Bronchial epithelial cell (primary cell): Measurements from ENCODE around the gene RNF152. TPM values are rescaled to one million over a fixed set of nuclear protein-coding genes. Genes with fewer than 3 reads are reported as not detected.

Experiments used
- DNase-seq: peaks from one replicate; pipeline ENCODE4 v3.0.0-alpha.2; 2010; ENCODE audit warnings: low read depth
- FAIRE-seq: peaks from 2 replicates; lab custom pipeline; 2011; peaks lifted over from hg19 to GRCh38; lab: Jason Lieb, UNC
- H3K27me3 ChIP-seq: 2 replicates; pipeline ENCODE4 v1.5.1; 2011; ENCODE audit warnings: low read length; ENCODE audit not compliant: control insufficient read depth, insufficient read depth
- H3K36me3 ChIP-seq: 2 replicates; pipeline ENCODE4 v1.5.1; 2011; ENCODE audit warnings: low read length; ENCODE audit not compliant: control insufficient read depth, insufficient read depth
- H3K4me3 ChIP-seq: 2 replicates; pipeline ENCODE4 v1.5.1; 2011; ENCODE audit warnings: mild to moderate bottlenecking, low read depth, low read length, control low read depth
- total RNA-seq: library from RNA; depleted of rRNA; stranded (reverse); fragments of >200 nt; gene quantifications from 2 replicates; pipeline ENCODE4 v1.2.1, GENCODE V29; 2014
- TF ChIP-seq, protein P1 (sequence below): IDR thresholded peaks from 2 replicates; pipeline ENCODE4 v1.5.1; 2011; ENCODE audit warnings: mild to moderate bottlenecking, moderate library complexity, low read length, control low read depth, inconsistent platforms; ENCODE audit not compliant: insufficient read depth, severe bottlenecking

Gene RNF152
- total RNA-seq, 1 donor from 2014 or later = 31.9 TPM

DNA sequence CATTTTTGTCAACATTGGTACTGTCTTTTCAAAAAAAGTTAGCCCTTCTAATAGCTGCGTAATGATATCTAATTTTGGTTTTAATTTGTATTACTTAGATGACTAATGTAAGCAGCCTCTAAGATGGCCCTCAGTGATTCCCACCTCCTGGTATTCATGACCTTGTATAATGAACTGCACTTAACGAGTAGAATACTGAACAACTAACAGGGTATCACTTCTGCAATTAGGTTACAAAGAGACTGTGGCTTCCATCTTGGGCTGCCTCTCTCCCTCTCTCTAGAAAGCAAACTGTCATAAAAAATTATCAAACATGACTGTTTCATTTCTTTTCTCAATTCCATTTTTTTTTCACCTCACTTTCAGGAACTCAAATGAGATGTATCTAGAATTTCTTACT lies 120.9 kb downstream of the RNF152 start:
- Histone ChIP-seq H3K4me3 (no peak overlapping the region), H3K36me3 (no peaks in the 10 kb centered on the region), H3K27me3 (no peaks in the 10 kb centered on the region)
- FAIRE-seq (no peak), DNase-seq (no peak)
- TF ChIP-seq, protein P1, sequence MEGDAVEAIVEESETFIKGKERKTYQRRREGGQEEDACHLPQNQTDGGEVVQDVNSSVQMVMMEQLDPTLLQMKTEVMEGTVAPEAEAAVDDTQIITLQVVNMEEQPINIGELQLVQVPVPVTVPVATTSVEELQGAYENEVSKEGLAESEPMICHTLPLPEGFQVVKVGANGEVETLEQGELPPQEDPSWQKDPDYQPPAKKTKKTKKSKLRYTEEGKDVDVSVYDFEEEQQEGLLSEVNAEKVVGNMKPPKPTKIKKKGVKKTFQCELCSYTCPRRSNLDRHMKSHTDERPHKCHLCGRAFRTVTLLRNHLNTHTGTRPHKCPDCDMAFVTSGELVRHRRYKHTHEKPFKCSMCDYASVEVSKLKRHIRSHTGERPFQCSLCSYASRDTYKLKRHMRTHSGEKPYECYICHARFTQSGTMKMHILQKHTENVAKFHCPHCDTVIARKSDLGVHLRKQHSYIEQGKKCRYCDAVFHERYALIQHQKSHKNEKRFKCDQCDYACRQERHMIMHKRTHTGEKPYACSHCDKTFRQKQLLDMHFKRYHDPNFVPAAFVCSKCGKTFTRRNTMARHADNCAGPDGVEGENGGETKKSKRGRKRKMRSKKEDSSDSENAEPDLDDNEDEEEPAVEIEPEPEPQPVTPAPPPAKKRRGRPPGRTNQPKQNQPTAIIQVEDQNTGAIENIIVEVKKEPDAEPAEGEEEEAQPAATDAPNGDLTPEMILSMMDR = no peak

DNA sequence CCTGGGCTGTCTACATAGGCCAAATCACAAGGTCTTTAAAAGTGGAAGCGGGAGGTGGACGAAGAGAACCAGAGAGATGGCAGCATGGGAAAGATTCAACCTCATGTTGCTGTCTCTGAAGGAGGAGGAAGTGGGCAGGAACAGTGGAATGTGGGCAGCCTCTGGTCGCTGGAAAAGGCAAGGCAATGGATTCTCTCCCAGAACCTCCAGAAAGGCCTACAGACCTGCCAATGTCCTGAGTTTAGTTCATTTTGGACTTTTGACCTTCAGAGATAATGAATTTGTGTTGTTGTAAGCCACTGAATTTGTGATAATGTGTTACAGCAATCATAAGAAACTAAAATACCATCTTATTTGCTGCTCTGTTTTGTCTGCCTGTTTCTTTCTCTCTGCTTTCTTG lies 122.5 kb downstream of the RNF152 start:
- Histone ChIP-seq H3K4me3 (no peak overlapping the region), H3K36me3 (no peaks in the 10 kb centered on the region), H3K27me3 (no peaks in the 10 kb centered on the region)
- TF ChIP-seq, protein P1 = no peak
- FAIRE-seq (no peak), DNase-seq (no peak)

DNA sequence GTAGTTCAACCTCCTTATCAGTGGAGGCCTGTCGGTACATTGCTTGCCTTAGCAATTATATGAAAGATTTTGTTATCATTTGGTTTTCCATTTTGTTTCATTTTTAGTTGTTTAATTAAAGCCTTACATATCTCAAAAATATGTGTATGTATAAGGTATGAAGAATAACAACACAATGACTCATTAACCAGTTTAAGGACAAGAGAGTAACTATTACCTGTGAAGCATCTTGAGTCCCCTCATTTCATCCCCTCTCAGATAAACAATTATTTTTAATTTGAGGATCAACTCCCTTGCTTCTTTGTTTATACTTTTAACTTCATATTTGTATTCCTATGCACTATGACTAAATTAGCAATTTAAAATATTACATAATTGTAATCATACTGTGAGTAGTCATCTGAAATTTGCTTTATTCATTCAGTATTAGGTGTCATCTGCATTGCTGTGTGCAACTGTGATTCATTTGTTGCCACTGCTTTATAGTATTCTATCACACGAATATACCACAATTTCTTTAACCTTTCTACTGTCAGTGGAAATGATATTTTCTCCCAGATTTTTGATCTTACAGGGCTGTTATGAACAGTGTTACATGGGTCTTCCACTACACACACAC lies 126.4 kb downstream of the RNF152 start:
- no peaks in the 10 kb centered on the region for H3K36me3 ChIP-seq

DNA sequence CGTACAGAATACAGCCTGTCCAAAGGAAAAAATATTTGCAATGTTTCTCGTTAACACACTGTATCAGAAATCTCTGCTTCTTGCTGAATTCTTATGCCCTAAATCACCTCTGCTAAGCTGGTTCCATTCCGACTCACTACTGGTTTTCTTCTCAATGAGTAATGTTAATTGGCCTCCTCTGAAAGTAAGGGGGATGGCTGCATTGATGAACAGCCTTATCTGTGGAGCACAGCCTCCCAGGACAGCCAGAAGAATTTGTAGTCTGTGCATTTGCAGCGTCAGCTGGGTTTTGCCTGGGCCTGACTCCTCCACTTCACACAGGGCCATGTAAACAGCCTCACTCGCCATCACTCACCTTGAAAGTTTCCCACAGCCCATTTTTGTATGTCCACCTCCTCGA lies 127.7 kb downstream of the RNF152 start:
- TF ChIP-seq, protein P1 = no peak
- H3K27me3 ChIP-seq = no peaks in the 10 kb centered on the region
- DNase-seq = peak; percentile 80
- no peaks in the 10 kb centered on the region for H3K36me3 ChIP-seq
- no peak overlapping the region for H3K4me3 ChIP-seq
- FAIRE-seq = no peak

More for the DNA sequence above, 126.4 kb downstream of the RNF152 start:
- no peaks in the 10 kb centered on the region for H3K27me3 ChIP-seq
- TF ChIP-seq, protein P1 = no peak
- DNase-seq (peak; percentile 62), FAIRE-seq (no peak)
- no peak overlapping the region for H3K4me3 ChIP-seq

DNA sequence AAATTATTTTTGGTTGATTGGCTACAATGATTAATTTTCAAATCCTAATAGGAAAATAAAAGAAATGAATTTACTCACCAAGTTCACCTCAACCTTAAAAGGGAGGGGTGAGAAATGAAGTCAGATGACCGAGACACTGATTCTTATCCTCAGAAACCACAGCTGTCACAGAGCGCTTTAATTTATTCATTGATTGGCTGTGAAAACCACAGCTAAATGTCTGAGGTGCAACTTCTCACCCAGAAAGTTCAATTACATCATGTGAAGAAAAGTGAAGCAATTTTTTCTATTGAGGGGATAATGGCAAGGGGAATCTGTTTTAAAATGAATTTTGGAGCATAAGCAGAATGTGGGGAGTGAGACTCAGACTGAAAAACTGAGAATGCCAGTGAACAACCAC lies 128.4 kb downstream of the RNF152 start:
- DNase-seq (no peak), FAIRE-seq (no peak)
- H3K4me3 ChIP-seq = no peak overlapping the region
- H3K36me3 ChIP-seq = no peaks in the 10 kb centered on the region
- H3K27me3 ChIP-seq = no peaks in the 10 kb centered on the region
- TF ChIP-seq, protein P1 = no peak

DNA sequence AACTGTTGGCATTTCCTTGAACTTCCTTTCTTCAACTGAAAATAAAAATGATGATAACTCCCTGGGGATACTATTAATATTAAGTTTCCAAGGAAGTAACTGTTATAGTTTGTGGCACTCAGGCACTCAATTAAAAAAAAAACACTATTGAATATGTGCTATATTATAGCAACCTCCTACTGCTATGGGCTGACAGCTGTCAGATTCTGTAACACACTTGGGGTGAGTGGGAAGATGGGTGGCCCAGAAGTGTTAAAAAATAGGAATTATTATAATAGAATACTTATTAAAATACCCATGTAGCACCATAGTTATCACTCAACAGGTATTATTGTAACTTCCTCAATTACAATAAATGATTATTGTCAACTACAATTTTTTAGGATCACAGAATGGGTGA lies 130.9 kb downstream of the RNF152 start:
- FAIRE-seq = no peak
- no peaks in the 10 kb centered on the region for H3K27me3 ChIP-seq
- no peak overlapping the region for H3K4me3 ChIP-seq
- no peaks in the 10 kb centered on the region for H3K36me3 ChIP-seq
- no peak for DNase-seq
- TF ChIP-seq, protein P1 = no peak
